ENCODE results near the gene SLC2A8.
A peak's percentile ranks its signal among the peaks of the same experiment; 100 is the strongest.

Gene SLC2A8

GRCh38 chr9:127382541-127382940 is 14.4 kb upstream of the SLC2A8 start:
- DNase-seq (ENCODE audit: low spot score) = no peak

GRCh38 chr9:127384016-127384730 is 12.8 kb upstream of the SLC2A8 start:
- DNase-seq (ENCODE audit: low spot score) = no peak

- no peak for DNase-seq (ENCODE audit: low spot score)
These were observed 12.1 kb upstream of the SLC2A8 start for GRCh38 chr9:127384901-127385300.

- DNase-seq (ENCODE audit: low spot score) = no peak
These were observed 10.7 kb upstream of the SLC2A8 start for GRCh38 chr9:127386249-127386648.

- no peak for DNase-seq (ENCODE audit: low spot score)
These were observed 10.0 kb upstream of the SLC2A8 start for GRCh38 chr9:127386981-127387380.

- no peak for DNase-seq (ENCODE audit: low spot score)
These were observed 8.7 kb upstream of the SLC2A8 start for GRCh38 chr9:127388037-127388855.

GRCh38 chr9:127388856-127389238 is 8.1 kb upstream of the SLC2A8 start:
- no peak for DNase-seq (ENCODE audit: low spot score)

- DNase-seq (ENCODE audit: low spot score) = no peak
These were observed 7.4 kb upstream of the SLC2A8 start for GRCh38 chr9:127389381-127390247.

GRCh38 chr9:127390248-127390545 is 6.8 kb upstream of the SLC2A8 start:
- no peak for DNase-seq (ENCODE audit: low spot score)

GRCh38 chr9:127390563-127390962 is 6.4 kb upstream of the SLC2A8 start:
- DNase-seq (ENCODE audit: low spot score) = no peak

GRCh38 chr9:127392166-127392565 is 4.8 kb upstream of the SLC2A8 start:
- DNase-seq (ENCODE audit: low spot score) = no peak

GRCh38 chr9:127392976-127393375 is 4.0 kb upstream of the SLC2A8 start:
- DNase-seq (ENCODE audit: low spot score) = no peak

- no peak for DNase-seq (ENCODE audit: low spot score)
These were observed 3.3 kb upstream of the SLC2A8 start for GRCh38 chr9:127393645-127394044.

- DNase-seq (ENCODE audit: low spot score) = no peak
These were observed 1.3 kb upstream of the SLC2A8 start for GRCh38 chr9:127395497-127396252.

- DNase-seq (ENCODE audit: low spot score) = no peak
These were observed 639 bp upstream of the SLC2A8 start for GRCh38 chr9:127396253-127396807.

- DNase-seq (ENCODE audit: low spot score) = peak; percentile 73
These were observed 791 bp downstream of the SLC2A8 start for GRCh38 chr9:127397646-127398274.

- no peak for DNase-seq (ENCODE audit: low spot score)
These were observed 1.3 kb downstream of the SLC2A8 start for GRCh38 chr9:127398275-127398647.

GRCh38 chr9:127398715-127399400 is 1.9 kb downstream of the SLC2A8 start:
- DNase-seq (ENCODE audit: low spot score) = no peak

GRCh38 chr9:127399736-127400269 is 2.8 kb downstream of the SLC2A8 start:
- DNase-seq (ENCODE audit: low spot score) = no peak

Measured in SK-N-DZ (cell line).